GM19238 (cell line): ENCODE results near the gene NT5C2.
"Not testable (repeated sequence)": the region's sequence is repeated elsewhere in the genome, so short reads cannot be mapped to it uniquely, and the experiment has no call there.

ENCODE experiments used
- DNase-seq: peaks from one replicate; pipeline ENCODE4 v3.0.0; 2011; ENCODE audit warnings: low spot score; ENCODE audit not compliant: insufficient read length

Gene NT5C2

GRCh38 chr10:103202319-103202718 lies 9.2 kb upstream of the NT5C2 start:
- no peak for DNase-seq

DNA sequence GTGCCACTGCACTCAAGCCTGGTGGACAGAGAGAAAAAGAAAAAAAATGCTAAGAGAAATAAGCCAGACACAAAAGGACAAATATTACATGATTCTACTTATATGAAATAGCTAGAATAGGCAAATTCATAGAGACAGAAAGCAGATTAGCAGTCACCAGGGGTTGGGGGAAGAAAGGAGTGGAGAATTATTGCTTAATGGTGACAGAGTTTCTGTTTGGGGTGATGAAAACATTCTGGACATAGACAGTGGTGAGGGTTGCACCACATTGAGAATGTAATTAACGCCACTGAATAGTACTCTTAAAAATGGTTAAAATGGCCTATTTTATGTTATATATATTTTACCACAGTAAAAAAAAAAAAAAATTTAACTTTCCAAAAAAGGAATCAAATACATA lies 6.4 kb upstream of the NT5C2 start:
- no peak for DNase-seq

DNA sequence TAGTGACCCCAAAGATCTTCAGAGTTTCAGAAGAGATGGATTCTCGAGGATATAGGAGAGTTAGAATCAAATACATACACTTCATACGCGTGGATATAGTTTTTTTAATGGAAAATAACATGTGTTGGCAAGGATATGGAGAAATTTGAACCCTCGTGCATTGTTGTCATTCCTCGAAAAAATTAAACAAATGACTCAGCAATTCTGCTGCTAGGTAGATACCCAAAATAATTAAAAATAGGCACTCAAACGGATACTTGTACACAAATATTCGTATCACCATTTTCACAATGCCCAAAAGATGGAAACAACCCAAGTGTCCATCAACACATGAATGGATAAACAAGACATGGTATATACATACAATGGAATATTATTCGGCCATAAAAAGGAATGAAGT lies 5.6 kb upstream of the NT5C2 start:
- no peak for DNase-seq

GRCh38 chr10:103197903-103198302 lies 4.8 kb upstream of the NT5C2 start:
- DNase-seq, result no peak

DNA sequence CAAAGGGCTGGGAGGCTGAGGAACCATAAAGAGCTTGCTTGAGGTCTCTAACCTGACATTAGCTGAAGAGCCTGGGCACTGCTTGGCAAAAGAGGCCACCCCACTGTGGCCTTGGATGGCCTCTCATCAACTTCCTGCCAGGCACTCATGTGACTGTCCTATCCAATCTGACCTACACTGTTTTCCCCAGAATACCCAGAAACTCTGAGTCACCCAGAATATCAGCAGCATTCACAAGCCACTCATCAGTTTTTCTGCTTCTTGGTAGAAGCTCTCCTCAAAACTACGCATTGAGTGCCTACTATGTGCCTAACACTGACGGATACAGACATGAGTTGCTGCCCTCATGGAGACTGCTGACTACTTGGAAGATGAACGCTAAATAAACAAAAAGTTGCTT lies 4.1 kb upstream of the NT5C2 start:
- no peak for DNase-seq

DNA sequence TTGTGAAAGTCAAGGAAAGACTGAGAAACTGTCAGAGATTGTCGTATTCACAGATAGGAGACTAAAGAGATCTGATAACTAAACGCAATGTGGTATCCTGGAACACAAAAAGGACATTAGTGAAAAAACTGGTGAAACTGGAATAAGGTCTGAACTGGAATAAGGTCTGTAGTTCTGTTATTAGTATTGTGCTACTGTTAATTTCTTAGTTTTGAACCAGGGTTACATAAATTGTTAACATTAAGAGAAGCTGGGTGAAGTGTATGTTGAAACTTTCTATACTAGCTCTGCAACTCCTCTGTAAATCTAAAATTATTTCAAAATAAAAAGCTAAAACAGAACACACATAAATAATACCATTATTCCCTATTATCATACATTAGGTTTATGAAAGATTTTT lies 3.4 kb upstream of the NT5C2 start:
- DNase-seq, result no peak

DNA sequence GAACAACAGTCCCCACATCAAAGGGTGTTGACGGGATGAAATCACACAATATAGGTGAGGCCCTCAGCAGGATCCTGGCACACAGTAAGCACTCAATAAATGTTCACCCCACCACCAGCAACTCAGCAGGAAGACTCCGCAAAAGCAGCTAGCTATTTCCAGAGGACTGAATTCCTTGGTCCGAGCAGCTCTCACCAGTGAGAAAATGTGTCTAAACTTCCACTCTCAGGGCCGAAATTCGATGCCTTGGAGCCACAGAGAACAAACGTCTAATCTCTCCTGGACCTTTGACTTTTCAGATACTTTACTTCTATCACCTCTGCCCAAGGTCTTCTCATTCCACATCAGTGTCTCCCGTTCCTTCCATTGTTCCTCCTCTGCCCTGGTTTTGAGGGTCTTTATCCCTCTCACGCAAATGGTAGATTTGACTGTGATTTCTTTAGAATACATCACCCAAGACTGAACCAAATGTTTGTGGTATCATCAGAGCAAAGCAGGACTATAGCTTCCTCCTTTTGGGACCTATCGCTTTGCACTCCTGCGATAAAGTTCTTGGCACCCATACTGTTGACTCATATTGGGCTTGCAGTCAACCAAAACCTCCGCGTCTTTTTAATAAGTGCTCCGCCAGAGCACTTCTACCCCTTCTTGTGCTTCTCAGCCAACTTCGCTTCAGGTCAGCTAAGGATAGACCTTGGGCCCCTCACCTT lies 903 bp upstream of the NT5C2 start:
- DNase-seq, result no peak

- peak; percentile 54 for DNase-seq
Measured at GRCh38 chr10:103192451-103193106, 493 bp downstream of the NT5C2 start.

DNA sequence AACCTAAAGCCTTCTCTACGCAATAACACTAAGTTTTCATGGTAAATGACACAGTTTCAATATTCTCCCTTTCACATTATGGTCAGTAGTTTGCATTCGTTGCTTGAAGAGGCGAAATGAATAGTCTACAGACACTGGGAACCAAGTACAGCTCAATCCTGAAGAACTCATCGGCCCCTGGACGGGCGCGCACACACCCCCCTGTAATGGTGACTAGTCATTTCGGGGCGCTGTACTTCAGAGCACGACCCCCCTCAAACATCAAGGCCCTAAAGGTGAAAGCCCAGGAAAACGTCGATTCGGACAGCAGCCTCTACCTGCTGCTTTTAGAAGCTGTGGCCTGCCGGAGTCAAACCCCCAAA lies 1.0 kb downstream of the NT5C2 start:
- DNase-seq, result peak; percentile 5

- DNase-seq, result not testable (repeated sequence)
Measured at GRCh38 chr10:103191198-103191597, 1.9 kb downstream of the NT5C2 start.

GRCh38 chr10:103188853-103189252 lies 4.2 kb downstream of the NT5C2 start:
- DNase-seq, result no peak

- DNase-seq, result no peak
Measured at GRCh38 chr10:103186128-103186527, 6.9 kb downstream of the NT5C2 start.

DNA sequence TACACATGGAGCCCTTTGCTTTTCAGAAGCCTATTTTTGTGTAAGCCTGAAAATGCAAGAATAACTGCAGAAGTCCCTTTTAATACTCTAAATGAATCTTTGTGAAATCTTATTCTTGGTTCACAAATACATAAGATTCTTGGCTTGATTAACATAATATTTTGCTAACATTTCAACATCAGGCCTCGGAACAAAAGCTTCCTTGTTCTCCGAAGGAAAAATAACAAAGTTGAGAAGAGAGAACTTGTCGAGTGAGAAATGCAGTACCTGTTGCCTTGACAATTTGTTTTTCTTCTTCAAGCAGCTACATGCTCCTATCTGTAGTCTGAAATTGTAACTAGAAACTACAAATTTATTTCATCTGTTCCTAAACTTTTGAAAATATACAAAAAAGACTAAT lies 8.5 kb downstream of the NT5C2 start:
- DNase-seq, result no peak

DNA sequence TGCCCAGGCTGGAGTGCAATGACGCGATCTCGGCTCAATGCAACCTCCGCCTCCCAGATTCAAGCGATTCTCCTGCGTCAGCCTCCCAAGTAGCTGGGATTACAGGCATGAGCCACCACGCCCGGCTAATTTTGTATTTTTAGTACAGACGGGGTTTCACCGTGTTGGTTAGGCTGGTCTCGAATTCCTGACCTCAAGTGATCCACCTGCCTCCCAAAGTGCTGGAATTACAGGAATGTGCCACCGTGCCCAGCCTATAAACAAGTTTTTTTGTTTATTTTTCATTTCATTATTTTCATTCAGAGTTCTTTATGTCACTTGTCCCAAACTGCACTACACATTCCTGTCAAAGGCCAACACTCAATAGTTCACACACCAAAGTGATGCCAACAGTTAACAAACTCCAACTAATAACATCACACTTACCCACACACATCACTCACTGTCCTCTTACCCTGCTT lies 9.1 kb downstream of the NT5C2 start:
- not testable (repeated sequence) for DNase-seq

DNA sequence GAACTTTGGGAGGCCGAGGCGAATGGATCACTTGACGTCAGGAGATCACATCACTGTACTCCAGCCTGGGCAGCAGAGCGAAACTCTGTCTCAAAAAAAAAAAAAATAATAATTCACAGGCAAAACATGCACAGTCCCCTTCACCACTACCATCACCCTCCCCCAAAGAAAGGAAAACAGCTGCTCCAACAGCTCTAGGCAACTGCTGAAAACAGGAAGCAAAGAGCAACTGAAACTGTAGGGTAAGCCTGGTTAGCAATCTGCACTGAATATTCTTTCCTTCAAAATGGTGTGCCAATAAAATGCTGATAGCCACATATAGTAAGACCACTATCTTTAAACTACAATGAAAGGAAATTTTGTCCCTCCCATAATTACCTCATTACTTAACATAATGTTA lies 11.8 kb downstream of the NT5C2 start:
- peak; percentile 25 for DNase-seq

- no peak for DNase-seq
Measured at GRCh38 chr10:103180491-103180890, 12.6 kb downstream of the NT5C2 start.

DNA sequence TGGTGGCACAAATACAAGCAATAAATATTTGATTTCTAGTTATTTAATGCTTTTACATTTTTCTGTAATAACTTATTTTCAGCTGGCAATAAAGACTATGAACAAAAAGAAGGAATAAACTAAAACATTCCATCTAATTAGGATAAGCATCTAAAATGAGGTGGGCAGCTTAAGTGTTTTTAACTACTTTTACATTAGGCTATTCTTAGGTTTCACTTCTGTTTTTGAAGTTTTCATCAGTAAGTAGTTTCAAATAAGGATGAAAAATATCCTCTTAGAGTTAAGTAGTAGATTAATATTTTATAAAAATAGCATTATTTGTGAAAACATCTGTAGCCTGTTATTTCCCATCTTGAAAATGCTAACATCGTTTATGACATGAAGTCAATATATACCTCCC lies 15.9 kb downstream of the NT5C2 start:
- no peak for DNase-seq

DNA sequence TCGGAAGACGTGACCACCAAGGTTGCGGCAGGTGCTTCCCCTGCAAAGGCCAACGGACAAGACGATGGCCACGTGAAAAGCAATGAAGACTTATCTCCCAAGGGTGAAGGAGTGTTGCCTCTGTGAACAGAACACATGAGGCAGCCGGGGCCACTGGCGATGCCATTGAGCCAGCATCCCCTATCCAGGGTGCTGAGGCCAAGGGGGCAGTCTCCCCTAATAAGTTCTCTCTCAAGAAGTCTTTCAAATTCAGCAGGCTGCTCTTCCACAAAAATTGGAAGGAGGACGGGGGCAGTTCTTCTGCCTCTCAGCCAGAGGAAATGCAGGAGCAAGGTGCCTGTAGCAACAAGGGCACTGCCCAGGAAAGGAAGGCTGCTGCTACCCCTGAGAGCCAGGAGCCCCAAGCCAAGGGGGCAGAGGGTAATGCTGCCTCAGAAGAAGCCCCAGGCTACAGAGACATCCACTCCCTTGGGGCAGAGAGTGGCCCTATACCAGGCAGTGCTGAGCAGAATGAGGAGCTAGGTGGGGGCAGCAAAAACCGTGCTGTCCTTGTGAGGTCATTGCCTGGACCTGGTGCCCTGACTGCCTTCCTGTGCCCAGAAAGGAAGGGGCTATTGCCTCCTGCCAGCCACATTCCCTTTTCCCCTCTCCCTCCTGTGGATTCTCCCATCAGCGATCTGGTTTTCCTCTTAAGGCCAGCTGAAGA lies 17.3 kb downstream of the NT5C2 start:
- DNase-seq, result no peak

DNA sequence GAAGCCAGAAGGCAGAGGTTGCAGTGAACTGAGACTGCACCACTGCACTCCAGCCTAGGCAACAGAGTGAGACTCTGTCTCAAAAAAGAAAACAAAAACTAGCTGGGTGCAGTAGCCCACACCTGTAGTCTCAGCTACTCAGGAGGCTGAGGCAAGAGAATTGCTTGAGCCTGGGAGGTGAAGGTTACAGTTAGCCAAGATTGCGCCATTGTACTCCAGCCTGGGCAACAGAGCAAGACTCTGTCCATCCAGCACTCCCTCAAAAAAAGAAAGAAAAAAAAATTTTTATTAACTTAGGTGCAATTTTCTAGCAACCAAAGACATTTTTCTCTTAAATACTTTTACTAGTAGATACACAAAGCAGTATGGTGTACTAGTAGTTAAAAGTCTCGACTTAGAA lies 18.7 kb downstream of the NT5C2 start:
- DNase-seq, result not testable (repeated sequence)

GRCh38 chr10:103171278-103171677 lies 21.8 kb downstream of the NT5C2 start:
- no peak for DNase-seq

DNA sequence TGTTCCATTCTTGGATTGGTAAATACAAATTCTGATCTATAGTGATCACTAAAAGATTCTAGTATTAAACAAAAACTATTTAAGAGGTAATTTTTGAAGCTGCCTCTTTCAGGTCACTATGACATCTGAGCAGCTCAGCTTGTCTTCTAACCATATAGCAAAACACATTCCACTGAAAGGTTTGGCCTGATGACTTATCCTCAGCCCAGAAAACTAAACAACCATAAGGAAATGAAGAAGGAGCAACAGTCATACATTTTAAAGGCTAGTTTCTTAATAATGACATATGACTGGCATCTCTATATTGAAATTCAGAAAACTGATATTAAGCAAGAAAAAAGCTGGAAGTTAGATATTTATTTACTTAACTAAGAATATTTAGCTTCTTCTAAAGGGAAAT lies 24.6 kb downstream of the NT5C2 start:
- DNase-seq, result no peak

GRCh38 chr10:103167554-103167953 lies 25.5 kb downstream of the NT5C2 start:
- DNase-seq, result not testable (repeated sequence)

GRCh38 chr10:103166523-103166922 lies 26.5 kb downstream of the NT5C2 start:
- no peak for DNase-seq
